Heart left ventricle (tissue), 13 donors: ENCODE results near the gene OR2Y1.

Experiments
- POLR2A ChIP-seq, 2 donors: fragments of 450-650 bp; IDR thresholded peaks; one replicate each; pipeline ENCODE4 v1.6.1; 2017; ENCODE audit warnings: antibody characterized with exemption in 2 of 2, mild to moderate bottlenecking in 2 of 2, moderate library complexity in 2 of 2
- TF ChIP-seq, protein P1 (sequence below), 12 donors: fragments of 200-600 bp; sonication (generic) in 4 of 12; IDR thresholded peaks; one replicate each; pipeline versions ENCODE4 v1.5.0 to v1.8.0; 2018 to 2022; ENCODE audit warnings: antibody characterized with exemption in 12 of 12, mild to moderate bottlenecking in 5 of 12
- donor health status: ischemic (EF 13 %, LVEDD 7.1; RV severe dilation, severe dysfunction).
- donor health status: DM: no; HTN: yes; CAD: no.
- donor health status: DM: no; HTN: no; CAD: no.
- donor health status: ischemic (EF 25% LVEDD 6.9; RV normal size, moderate dysfunction).
- donor health status: ischemic (EF 25% LVEDD 5.7; RV mildly dilated, moderate dysfunction).
- donor health status: ischemic (EF 35%, LVEDD 5.7; RV mildly dilated, moderate dysfunction).
- donor health status: nonischemic (EF 11% LVEDD 7.7; RV severe dilation, severe dysfunction).
- donor health status: DM: yes; HTN: yes; CAD: no.
- donor health status: PGD.
- donor health status: ischemic (EF 29% LVEDD 5.4; RV normal size, mild dysfunction).
- donor health status: nonischemic (EF 23%, LVEDD 6.1; RV moderate dilation, normal function).

GRCh38 chr5:180691046-180691445 lies 48.8 kb downstream of the OR2Y1 start:
- TF ChIP-seq, protein P1, sequence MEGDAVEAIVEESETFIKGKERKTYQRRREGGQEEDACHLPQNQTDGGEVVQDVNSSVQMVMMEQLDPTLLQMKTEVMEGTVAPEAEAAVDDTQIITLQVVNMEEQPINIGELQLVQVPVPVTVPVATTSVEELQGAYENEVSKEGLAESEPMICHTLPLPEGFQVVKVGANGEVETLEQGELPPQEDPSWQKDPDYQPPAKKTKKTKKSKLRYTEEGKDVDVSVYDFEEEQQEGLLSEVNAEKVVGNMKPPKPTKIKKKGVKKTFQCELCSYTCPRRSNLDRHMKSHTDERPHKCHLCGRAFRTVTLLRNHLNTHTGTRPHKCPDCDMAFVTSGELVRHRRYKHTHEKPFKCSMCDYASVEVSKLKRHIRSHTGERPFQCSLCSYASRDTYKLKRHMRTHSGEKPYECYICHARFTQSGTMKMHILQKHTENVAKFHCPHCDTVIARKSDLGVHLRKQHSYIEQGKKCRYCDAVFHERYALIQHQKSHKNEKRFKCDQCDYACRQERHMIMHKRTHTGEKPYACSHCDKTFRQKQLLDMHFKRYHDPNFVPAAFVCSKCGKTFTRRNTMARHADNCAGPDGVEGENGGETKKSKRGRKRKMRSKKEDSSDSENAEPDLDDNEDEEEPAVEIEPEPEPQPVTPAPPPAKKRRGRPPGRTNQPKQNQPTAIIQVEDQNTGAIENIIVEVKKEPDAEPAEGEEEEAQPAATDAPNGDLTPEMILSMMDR (IDR thresholded peaks at IDR 0.05): no peak
- no peak for TF ChIP-seq POLR2A (IDR thresholded peaks at IDR 0.05)
